ENCODE results near the gene MYO10. TPM values are rescaled to one million over a fixed set of nuclear protein-coding genes. Genes with fewer than 3 reads are reported as not detected.
"Not testable (repeated sequence)": the region's sequence is repeated elsewhere in the genome, so short reads cannot be mapped to it uniquely, and the experiment has no call there.

The MYO10 gene
- total and polyA plus RNA-seq, 2 donors (not counting 3 experiments of a cell fraction or from before 2014, with no cell fraction given), result 36.0 to 148 TPM

- ChIA-PET POLR2A (no interaction called here), CTCF (interaction anchor here (0.7 to 1.3 kb wide), 3 partner anchors 9 to 356 kb away, joined by 3 to 4 read pairs (median 3); no protein-coding TSS in a partner anchor)
- peaks cover 24% of the 10 kb centered on the region for H4K20me1 ChIP-seq (replicated peaks; ENCODE audit: control insufficient read depth, extremely low read depth, insufficient read depth, low read length)
- H3K27me3 ChIP-seq (ENCODE audit: control insufficient read depth in 2 of 2, insufficient read depth in 2 of 2, low read length in 2 of 2), result no peaks in the 10 kb centered on the region
- DNase-seq (ENCODE audit: low read depth, low spot score) (no peak), FAIRE-seq (no peak)
- dilution Hi-C loops (cut with MboI; ENCODE audit: extremely low pct_ligation_motif_present, low sequenced_read_pairs) (no loop called here), intact Hi-C loops (cut with micrococcal nuclease) (no loop called here)
- no TSS peak for BruUV-seq (replicated peaks)
- no peaks in the 10 kb centered on the region for H3K9me1 ChIP-seq (replicated peaks; ENCODE audit: control insufficient read depth, extremely low read depth, insufficient read depth, low read length)
- no peaks in the 10 kb centered on the region for H3K4me1 ChIP-seq (ENCODE audit: control insufficient read depth, extremely low read depth, insufficient read depth, low read length)
- peaks cover 0 to 1% of the 10 kb centered on the region in 2 experiments for H3K36me3 ChIP-seq (ENCODE audit: control insufficient read depth in 2 of 2, extremely low read depth in 1 of 2, insufficient read depth in 2 of 2, low read length in 2 of 2)
- H3K4me2 ChIP-seq (ENCODE audit: insufficient read depth, low read length), result no peak overlapping the region
- H2AFZ ChIP-seq (ENCODE audit: low read depth, low read length), result no peak overlapping the region
- no peaks in the 10 kb centered on the region for H3K9me3 ChIP-seq (replicated peaks; ENCODE audit: control insufficient read depth, insufficient read depth, low read length)
- H3K4me3 ChIP-seq (replicated peaks in 1 of 3; ENCODE audit: insufficient read depth in 1 of 3, low read depth in 1 of 3, low read length in 3 of 3), result no peak overlapping the region
- H3K79me2 ChIP-seq (ENCODE audit: control insufficient read depth, insufficient read depth, low read length), result peaks cover 99% of the 10 kb centered on the region
- no peak overlapping the region for H3K27ac ChIP-seq (ENCODE audit: insufficient read depth, low read depth, low read length)
- no peak overlapping the region for H3K9ac ChIP-seq (replicated peaks; ENCODE audit: extremely low read depth, insufficient read depth, low read length)
- TF ChIP-seq GATA2 (IDR thresholded peaks at IDR 0.05; ENCODE audit: insufficient read depth, insufficient read length, low read depth, low read length) (peak; percentile 4), POLR2AphosphoS5 (IDR thresholded peaks at IDR 0.05; ENCODE audit: insufficient read depth, low read depth, low read length) (no peak), CTCF (IDR thresholded peaks at IDR 0.05; ENCODE audit: extremely low read depth in 1 of 2, insufficient read depth in 1 of 2, low read depth in 1 of 2, low read length in 2 of 2) (no peak), MYC (IDR thresholded peaks at IDR 0.05; ENCODE audit: low read depth, low read length) (no peak), MAX (IDR thresholded peaks at IDR 0.05; ENCODE audit: insufficient read depth, insufficient read length) (no peak)
Measured at GRCh38 chr5:16834029-16834428, 102.1 kb downstream of the MYO10 start.

- H3K27ac ChIP-seq (ENCODE audit: insufficient read depth, low read depth, low read length); H2AFZ ChIP-seq (ENCODE audit: low read depth, low read length); H3K9me3 ChIP-seq (replicated peaks; ENCODE audit: control insufficient read depth, insufficient read depth, low read length); H3K9me1 ChIP-seq (replicated peaks; ENCODE audit: control insufficient read depth, extremely low read depth, insufficient read depth, low read length); DNase-seq (ENCODE audit: low read depth, low spot score); H3K9ac ChIP-seq (replicated peaks; ENCODE audit: extremely low read depth, insufficient read depth, low read length); intact Hi-C loops (cut with micrococcal nuclease); dilution Hi-C loops (cut with MboI; ENCODE audit: extremely low pct_ligation_motif_present, low sequenced_read_pairs); H3K4me3 ChIP-seq (replicated peaks in 1 of 3; ENCODE audit: insufficient read depth in 1 of 3, low read depth in 1 of 3, low read length in 3 of 3); FAIRE-seq; H3K36me3 ChIP-seq (ENCODE audit: control insufficient read depth in 2 of 2, extremely low read depth in 1 of 2, insufficient read depth in 2 of 2, low read length in 2 of 2); H3K27me3 ChIP-seq (ENCODE audit: control insufficient read depth in 2 of 2, insufficient read depth in 2 of 2, low read length in 2 of 2); H3K4me1 ChIP-seq (ENCODE audit: control insufficient read depth, extremely low read depth, insufficient read depth, low read length); POLR2A ChIA-PET; H3K4me2 ChIP-seq (ENCODE audit: insufficient read depth, low read length); BruUV-seq (replicated peaks); CTCF ChIA-PET: not testable (repeated sequence)
- Histone ChIP-seq H4K20me1 (replicated peaks; ENCODE audit: control insufficient read depth, extremely low read depth, insufficient read depth, low read length) (peaks cover 13% of the 10 kb centered on the region), H3K79me2 (ENCODE audit: control insufficient read depth, insufficient read depth, low read length) (peaks cover 99% of the 10 kb centered on the region)
Measured at GRCh38 chr5:16831326-16831725, 104.8 kb downstream of the MYO10 start.
